Hepatocyte (in vitro differentiated cells): ENCODE results near the gene ACAP3.

Experiments
- CTCF ChIP-seq: fragments of 200-600 bp; sonication (generic); IDR thresholded peaks from 2 replicates; pipeline ENCODE4 v1.5.1; 2016; ENCODE audit warnings: antibody characterized with exemption, mild to moderate bottlenecking; ENCODE audit not compliant: poor library complexity
- EZH2 ChIP-seq: fragments of 200-600 bp; sonication (generic); IDR thresholded peaks from 2 replicates; pipeline ENCODE4 v1.6.1; 2016; ENCODE audit warnings: antibody characterized with exemption, mild to moderate bottlenecking, borderline replicate concordance
- EZH2phosphoT487 ChIP-seq: fragments of 200-600 bp; sonication (generic); IDR thresholded peaks from one replicate; pipeline ENCODE4 v1.6.1; 2018; ENCODE audit warnings: antibody characterized with exemption, mild to moderate bottlenecking, low read depth, moderate library complexity; ENCODE audit not compliant: unreplicated experiment, severe bottlenecking

- TF ChIP-seq CTCF (no peak), EZH2 (no peak), EZH2phosphoT487 (no peak)
Observed at GRCh38 chr1:1259119-1259488, 48.6 kb downstream of the ACAP3 start.
